ENCODE measurements around the gene MAN1A1.

Gene MAN1A1

GRCh38 chr6:119204719-119205118, 144.8 kb downstream of the MAN1A1 start:
- no peak overlapping the region for H3K4me3 ChIP-seq (ENCODE audit: low read depth, low read length)

GRCh38 chr6:119201480-119201879, 148.1 kb downstream of the MAN1A1 start:
- no peak overlapping the region for H3K4me3 ChIP-seq (ENCODE audit: low read depth, low read length)

- H3K4me3 ChIP-seq (ENCODE audit: low read depth, low read length): no peak overlapping the region
These were observed 148.9 kb downstream of the MAN1A1 start for GRCh38 chr6:119200512-119201175.

- no peak overlapping the region for H3K4me3 ChIP-seq (ENCODE audit: low read depth, low read length)
These were observed 152.3 kb downstream of the MAN1A1 start for GRCh38 chr6:119197271-119197670.

- H3K4me3 ChIP-seq (ENCODE audit: low read depth, low read length): no peak overlapping the region
These were observed 152.8 kb downstream of the MAN1A1 start for GRCh38 chr6:119196715-119197114.

- no peak overlapping the region for H3K4me3 ChIP-seq (ENCODE audit: low read depth, low read length)
These were observed 153.7 kb downstream of the MAN1A1 start for GRCh38 chr6:119195848-119196247.

GRCh38 chr6:119195204-119195603, 154.4 kb downstream of the MAN1A1 start:
- H3K4me3 ChIP-seq (ENCODE audit: low read depth, low read length): no peak overlapping the region

- H3K4me3 ChIP-seq (ENCODE audit: low read depth, low read length): no peak overlapping the region
These were observed 155.9 kb downstream of the MAN1A1 start for GRCh38 chr6:119193707-119194106.

GRCh38 chr6:119192200-119192599, 157.4 kb downstream of the MAN1A1 start:
- no peak overlapping the region for H3K4me3 ChIP-seq (ENCODE audit: low read depth, low read length)

- H3K4me3 ChIP-seq (ENCODE audit: low read depth, low read length): no peak overlapping the region
These were observed 159.4 kb downstream of the MAN1A1 start for GRCh38 chr6:119190176-119190575.

- no peak overlapping the region for H3K4me3 ChIP-seq (ENCODE audit: low read depth, low read length)
These were observed 160.1 kb downstream of the MAN1A1 start for GRCh38 chr6:119189498-119189897.

- no peak overlapping the region for H3K4me3 ChIP-seq (ENCODE audit: low read depth, low read length)
These were observed 162.0 kb downstream of the MAN1A1 start for GRCh38 chr6:119187596-119187995.

- H3K4me3 ChIP-seq (ENCODE audit: low read depth, low read length): no peak overlapping the region
These were observed 163.1 kb downstream of the MAN1A1 start for GRCh38 chr6:119186490-119186889.

GRCh38 chr6:119184008-119184648, 165.4 kb downstream of the MAN1A1 start:
- H3K4me3 ChIP-seq (ENCODE audit: low read depth, low read length): no peak overlapping the region

- no peak overlapping the region for H3K4me3 ChIP-seq (ENCODE audit: low read depth, low read length)
These were observed 166.1 kb downstream of the MAN1A1 start for GRCh38 chr6:119183457-119183856.

GRCh38 chr6:119182875-119183274, 166.7 kb downstream of the MAN1A1 start:
- H3K4me3 ChIP-seq (ENCODE audit: low read depth, low read length): no peak overlapping the region

GRCh38 chr6:119182216-119182803, 167.3 kb downstream of the MAN1A1 start:
- no peak overlapping the region for H3K4me3 ChIP-seq (ENCODE audit: low read depth, low read length)

- H3K4me3 ChIP-seq (ENCODE audit: low read depth, low read length): no peak overlapping the region
These were observed 168.5 kb downstream of the MAN1A1 start for GRCh38 chr6:119181046-119181445.

GRCh38 chr6:119179842-119180241, 169.7 kb downstream of the MAN1A1 start:
- no peak overlapping the region for H3K4me3 ChIP-seq (ENCODE audit: low read depth, low read length)

GRCh38 chr6:119179062-119179461, 170.5 kb downstream of the MAN1A1 start:
- H3K4me3 ChIP-seq (ENCODE audit: low read depth, low read length): no peak overlapping the region

- no peak overlapping the region for H3K4me3 ChIP-seq (ENCODE audit: low read depth, low read length)
These were observed 173.1 kb downstream of the MAN1A1 start for GRCh38 chr6:119176445-119176844.
